WTC11 (cell line): ENCODE measurements around the gene CGRRF1. TPM values are rescaled to one million over a fixed set of nuclear protein-coding genes. Genes with fewer than 3 reads are reported as not detected.

Experiments used
- ATAC-seq: fragments of 200-7000 bp; cut with Tn5 transposase; 2 replicates; pipeline ENCODE4 v1.10.0; 2021; ENCODE audit warnings: mild to moderate bottlenecking, moderate library complexity
- CTCF ChIA-PET: fragments of 300-600 bp; sonication (Branson Sonifier 250); formaldehyde crosslinking; loops from one replicate; lab custom pipeline; 2021; ENCODE audit warnings: antibody characterized with exemption; lab: Charles Lee
- POLR2A ChIA-PET: fragments of 350-600 bp; sonication (Branson Sonifier 250); formaldehyde crosslinking; loops from one replicate; lab custom pipeline; 2021; ENCODE audit warnings: antibody characterized with exemption; lab: Charles Lee
- DNase-seq: peaks from one replicate; pipeline ENCODE4 v3.0.0; 2021; ENCODE audit warnings: low spot score
- H3K27ac Mint-ChIP-seq: 2 replicates; pipeline ENCODE4 v1.8.0; 2021; ENCODE audit warnings: mixed read lengths
- H3K27me3 Mint-ChIP-seq: 2 replicates; pipeline ENCODE4 v1.8.0; 2021; ENCODE audit warnings: low read depth, mild to moderate bottlenecking, moderate library complexity, mixed read lengths
- H3K36me3 Mint-ChIP-seq: 2 replicates; pipeline ENCODE4 v1.8.0; 2021; ENCODE audit warnings: mixed read lengths
- H3K4me1 Mint-ChIP-seq: 2 replicates; pipeline ENCODE4 v1.8.0; 2022; ENCODE audit warnings: mixed read lengths
- H3K4me3 Mint-ChIP-seq: 2 replicates; pipeline ENCODE4 v1.8.0; 2021; ENCODE audit warnings: mild to moderate bottlenecking, moderate library complexity, mixed read lengths
- H3K9me3 Mint-ChIP-seq: 2 replicates; pipeline ENCODE4 v1.8.0; 2021; ENCODE audit warnings: mixed read lengths
- EMX1 ChIP-seq: fragments of 250-450 bp; sonication (Bioruptor Pico); IDR thresholded peaks from 2 replicates; pipeline ENCODE4 v1.8.0; 2021; ENCODE audit warnings: mild to moderate bottlenecking
- IRF2 ChIP-seq: sonication (generic); formaldehyde crosslinking; IDR thresholded peaks from 2 replicates; pipeline ENCODE4 v1.8.0; 2022; ENCODE audit warnings: low read depth, missing genetic modification reagents, borderline replicate concordance
- JAZF1 ChIP-seq: fragments of 250-450 bp; sonication (Bioruptor Pico); IDR thresholded peaks from 2 replicates; pipeline ENCODE4 v1.9.0; 2021; ENCODE audit warnings: moderate library complexity, mild to moderate bottlenecking, inconsistent platforms
- MYBL2 ChIP-seq: sonication (generic); formaldehyde crosslinking; IDR thresholded peaks from 2 replicates; pipeline ENCODE4 v1.8.1; 2023; ENCODE audit warnings: mild to moderate bottlenecking, moderate library complexity, missing genetic modification reagents
- NFATC4 ChIP-seq: fragments of 250-450 bp; sonication (Bioruptor Pico); IDR thresholded peaks from 2 replicates; pipeline ENCODE4 v1.9.0; 2021; ENCODE audit warnings: mild to moderate bottlenecking
- NR2C2 ChIP-seq: sonication (generic); formaldehyde crosslinking; IDR thresholded peaks from 2 replicates; pipeline ENCODE4 v1.8.0; 2022; ENCODE audit warnings: mild to moderate bottlenecking, missing genetic modification reagents
- SOX15 ChIP-seq: fragments of 250-450 bp; sonication (Bioruptor Pico); IDR thresholded peaks from 2 replicates; pipeline ENCODE4 v1.9.0; 2021; ENCODE audit warnings: mild to moderate bottlenecking
- TEAD4 ChIP-seq: sonication (generic); formaldehyde crosslinking; IDR thresholded peaks from 2 replicates; pipeline ENCODE4 v1.8.0; 2022; ENCODE audit warnings: mild to moderate bottlenecking, missing genetic modification reagents
- ZNF396 ChIP-seq: fragments of 250-450 bp; sonication (Bioruptor Pico); IDR thresholded peaks from 2 replicates; pipeline ENCODE4 v1.8.0; 2021; ENCODE audit warnings: mild to moderate bottlenecking, moderate library complexity, borderline replicate concordance
- total RNA-seq: library from RNA; stranded (reverse); gene quantifications from 3 replicates; pipeline ENCODE4 v1.2.3, GENCODE V29; 2021
- TF ChIP-seq, protein P1 (sequence below): fragments of 250-450 bp; sonication (Bioruptor Pico); IDR thresholded peaks from 2 replicates; pipeline ENCODE4 v1.9.0; 2021; ENCODE audit warnings: mild to moderate bottlenecking, borderline replicate concordance
- TF ChIP-seq, protein P2 (sequence below): fragments of 200-600 bp; IDR thresholded peaks from 2 replicates; pipeline ENCODE4 v1.8.0; 2022; ENCODE audit warnings: antibody characterized with exemption
- TF ChIP-seq, protein P3 (sequence below): sonication (generic); formaldehyde crosslinking; IDR thresholded peaks from 2 replicates; pipeline ENCODE4 v1.8.0; 2022; ENCODE audit warnings: mild to moderate bottlenecking, missing genetic modification reagents
- TF ChIP-seq, protein P4 (sequence below): sonication (generic); formaldehyde crosslinking; IDR thresholded peaks from 2 replicates; pipeline ENCODE4 v1.8.1; 2023; ENCODE audit warnings: mild to moderate bottlenecking, missing genetic modification reagents
- TF ChIP-seq, protein P5 (sequence below): sonication (generic); formaldehyde crosslinking; IDR thresholded peaks from 2 replicates; pipeline ENCODE4 v1.8.1; 2023; ENCODE audit warnings: mild to moderate bottlenecking, missing genetic modification reagents, borderline replicate concordance
- TF ChIP-seq, protein P6 (sequence below): sonication (generic); formaldehyde crosslinking; IDR thresholded peaks from 2 replicates; pipeline ENCODE4 v1.8.0; 2022; ENCODE audit warnings: mild to moderate bottlenecking, missing genetic modification reagents
- TF ChIP-seq, protein P7 (sequence below): sonication (generic); formaldehyde crosslinking; IDR thresholded peaks from 2 replicates; pipeline ENCODE4 v1.8.1; 2023; ENCODE audit warnings: mild to moderate bottlenecking, moderate library complexity, missing genetic modification reagents
- TF ChIP-seq, protein P8 (sequence below): fragments of 250-450 bp; sonication (Bioruptor Pico); IDR thresholded peaks from 2 replicates; pipeline ENCODE4 v2.1.2; 2022; ENCODE audit warnings: mild to moderate bottlenecking, moderate library complexity
- TF ChIP-seq, protein P9 (sequence below): sonication (generic); formaldehyde crosslinking; IDR thresholded peaks from 2 replicates; pipeline ENCODE4 v1.8.1; 2022; ENCODE audit warnings: missing genetic modification reagents, borderline replicate concordance

The CGRRF1 gene
- total RNA-seq, 1 experiment from 2014 or later = 15.1 TPM

DNA sequence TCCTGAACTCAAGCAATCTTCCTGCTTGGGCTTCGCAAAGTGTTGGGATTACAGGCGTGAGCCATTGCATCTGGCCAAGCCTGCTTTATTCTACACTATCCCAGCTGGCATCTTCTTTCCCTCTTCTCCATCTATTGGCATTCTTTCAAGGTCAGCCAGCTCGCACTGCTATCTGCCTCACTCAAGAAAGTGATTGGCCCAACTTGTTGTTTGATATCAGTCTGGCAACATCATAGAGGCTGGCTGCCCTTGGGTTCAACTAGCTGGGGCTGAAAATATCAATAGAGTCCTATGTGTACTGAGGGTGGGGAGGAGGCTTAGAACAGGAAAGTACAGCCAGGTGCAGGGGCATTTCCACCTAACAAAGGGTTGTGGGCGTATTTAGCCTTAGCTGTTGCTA lies 38.1 kb upstream of the CGRRF1 start (continued):
- TF ChIP-seq, protein P1, sequence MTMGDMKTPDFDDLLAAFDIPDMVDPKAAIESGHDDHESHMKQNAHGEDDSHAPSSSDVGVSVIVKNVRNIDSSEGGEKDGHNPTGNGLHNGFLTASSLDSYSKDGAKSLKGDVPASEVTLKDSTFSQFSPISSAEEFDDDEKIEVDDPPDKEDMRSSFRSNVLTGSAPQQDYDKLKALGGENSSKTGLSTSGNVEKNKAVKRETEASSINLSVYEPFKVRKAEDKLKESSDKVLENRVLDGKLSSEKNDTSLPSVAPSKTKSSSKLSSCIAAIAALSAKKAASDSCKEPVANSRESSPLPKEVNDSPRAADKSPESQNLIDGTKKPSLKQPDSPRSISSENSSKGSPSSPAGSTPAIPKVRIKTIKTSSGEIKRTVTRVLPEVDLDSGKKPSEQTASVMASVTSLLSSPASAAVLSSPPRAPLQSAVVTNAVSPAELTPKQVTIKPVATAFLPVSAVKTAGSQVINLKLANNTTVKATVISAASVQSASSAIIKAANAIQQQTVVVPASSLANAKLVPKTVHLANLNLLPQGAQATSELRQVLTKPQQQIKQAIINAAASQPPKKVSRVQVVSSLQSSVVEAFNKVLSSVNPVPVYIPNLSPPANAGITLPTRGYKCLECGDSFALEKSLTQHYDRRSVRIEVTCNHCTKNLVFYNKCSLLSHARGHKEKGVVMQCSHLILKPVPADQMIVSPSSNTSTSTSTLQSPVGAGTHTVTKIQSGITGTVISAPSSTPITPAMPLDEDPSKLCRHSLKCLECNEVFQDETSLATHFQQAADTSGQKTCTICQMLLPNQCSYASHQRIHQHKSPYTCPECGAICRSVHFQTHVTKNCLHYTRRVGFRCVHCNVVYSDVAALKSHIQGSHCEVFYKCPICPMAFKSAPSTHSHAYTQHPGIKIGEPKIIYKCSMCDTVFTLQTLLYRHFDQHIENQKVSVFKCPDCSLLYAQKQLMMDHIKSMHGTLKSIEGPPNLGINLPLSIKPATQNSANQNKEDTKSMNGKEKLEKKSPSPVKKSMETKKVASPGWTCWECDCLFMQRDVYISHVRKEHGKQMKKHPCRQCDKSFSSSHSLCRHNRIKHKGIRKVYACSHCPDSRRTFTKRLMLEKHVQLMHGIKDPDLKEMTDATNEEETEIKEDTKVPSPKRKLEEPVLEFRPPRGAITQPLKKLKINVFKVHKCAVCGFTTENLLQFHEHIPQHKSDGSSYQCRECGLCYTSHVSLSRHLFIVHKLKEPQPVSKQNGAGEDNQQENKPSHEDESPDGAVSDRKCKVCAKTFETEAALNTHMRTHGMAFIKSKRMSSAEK (CRISPR knock-in tag) = no peak
- TF ChIP-seq, protein P2, sequence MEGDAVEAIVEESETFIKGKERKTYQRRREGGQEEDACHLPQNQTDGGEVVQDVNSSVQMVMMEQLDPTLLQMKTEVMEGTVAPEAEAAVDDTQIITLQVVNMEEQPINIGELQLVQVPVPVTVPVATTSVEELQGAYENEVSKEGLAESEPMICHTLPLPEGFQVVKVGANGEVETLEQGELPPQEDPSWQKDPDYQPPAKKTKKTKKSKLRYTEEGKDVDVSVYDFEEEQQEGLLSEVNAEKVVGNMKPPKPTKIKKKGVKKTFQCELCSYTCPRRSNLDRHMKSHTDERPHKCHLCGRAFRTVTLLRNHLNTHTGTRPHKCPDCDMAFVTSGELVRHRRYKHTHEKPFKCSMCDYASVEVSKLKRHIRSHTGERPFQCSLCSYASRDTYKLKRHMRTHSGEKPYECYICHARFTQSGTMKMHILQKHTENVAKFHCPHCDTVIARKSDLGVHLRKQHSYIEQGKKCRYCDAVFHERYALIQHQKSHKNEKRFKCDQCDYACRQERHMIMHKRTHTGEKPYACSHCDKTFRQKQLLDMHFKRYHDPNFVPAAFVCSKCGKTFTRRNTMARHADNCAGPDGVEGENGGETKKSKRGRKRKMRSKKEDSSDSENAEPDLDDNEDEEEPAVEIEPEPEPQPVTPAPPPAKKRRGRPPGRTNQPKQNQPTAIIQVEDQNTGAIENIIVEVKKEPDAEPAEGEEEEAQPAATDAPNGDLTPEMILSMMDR = no peak
- TF ChIP-seq, protein P3, sequence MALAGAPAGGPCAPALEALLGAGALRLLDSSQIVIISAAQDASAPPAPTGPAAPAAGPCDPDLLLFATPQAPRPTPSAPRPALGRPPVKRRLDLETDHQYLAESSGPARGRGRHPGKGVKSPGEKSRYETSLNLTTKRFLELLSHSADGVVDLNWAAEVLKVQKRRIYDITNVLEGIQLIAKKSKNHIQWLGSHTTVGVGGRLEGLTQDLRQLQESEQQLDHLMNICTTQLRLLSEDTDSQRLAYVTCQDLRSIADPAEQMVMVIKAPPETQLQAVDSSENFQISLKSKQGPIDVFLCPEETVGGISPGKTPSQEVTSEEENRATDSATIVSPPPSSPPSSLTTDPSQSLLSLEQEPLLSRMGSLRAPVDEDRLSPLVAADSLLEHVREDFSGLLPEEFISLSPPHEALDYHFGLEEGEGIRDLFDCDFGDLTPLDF (CRISPR knock-in tag) = no peak
- TF ChIP-seq IRF2 (CRISPR knock-in tag) = no peak

DNA sequence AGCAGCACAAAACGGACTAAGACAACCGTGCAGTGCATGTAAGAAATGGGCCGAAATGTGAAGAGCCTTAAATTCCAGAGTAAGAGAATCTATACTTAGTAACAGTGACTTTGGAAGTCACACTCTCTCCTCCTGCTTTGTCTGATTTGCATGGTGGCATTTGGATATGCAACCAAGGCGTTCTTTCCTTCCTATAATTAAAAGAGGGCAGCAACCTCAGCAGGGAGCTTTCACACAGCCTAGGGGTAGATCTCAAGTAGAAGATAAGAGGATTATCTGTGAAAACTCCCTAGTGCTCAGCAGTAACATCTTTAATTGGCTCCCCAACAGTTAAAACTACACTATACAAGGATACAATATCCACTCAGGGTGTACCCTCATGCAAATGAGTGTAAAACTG lies 37.4 kb upstream of the CGRRF1 start:
- DNase-seq (no peak), ATAC-seq (peak; percentile 58)
- H3K4me1 Mint-ChIP-seq = peaks cover 16% of the 10 kb centered on the region
- no peak overlapping the region for H3K27ac Mint-ChIP-seq
- peaks cover 20% of the 10 kb centered on the region for H3K36me3 Mint-ChIP-seq
- no peak overlapping the region for H3K4me3 Mint-ChIP-seq
- H3K9me3 Mint-ChIP-seq = peaks cover 9% of the 10 kb centered on the region
- peaks cover 5% of the 10 kb centered on the region for H3K27me3 Mint-ChIP-seq
- CTCF ChIA-PET = interaction anchor here (1.1 kb wide), 1 partner anchor 21 kb away, joined by 6 read pairs; no protein-coding TSS in a partner anchor
- POLR2A ChIA-PET = interaction anchor here (1.0 kb wide), 1 partner anchor 16 kb away, joined by 3 read pairs; no protein-coding TSS in a partner anchor
- TF ChIP-seq SOX15 (CRISPR knock-in tag) (no peak), EMX1 (CRISPR knock-in tag) (no peak), MYBL2 (CRISPR knock-in tag) (no peak), ZNF396 (no peak), NFATC4 (no peak), TEAD4 (no peak), NR2C2 (CRISPR knock-in tag) (no peak), JAZF1 (CRISPR knock-in tag) (no peak)
- TF ChIP-seq, protein P4, sequence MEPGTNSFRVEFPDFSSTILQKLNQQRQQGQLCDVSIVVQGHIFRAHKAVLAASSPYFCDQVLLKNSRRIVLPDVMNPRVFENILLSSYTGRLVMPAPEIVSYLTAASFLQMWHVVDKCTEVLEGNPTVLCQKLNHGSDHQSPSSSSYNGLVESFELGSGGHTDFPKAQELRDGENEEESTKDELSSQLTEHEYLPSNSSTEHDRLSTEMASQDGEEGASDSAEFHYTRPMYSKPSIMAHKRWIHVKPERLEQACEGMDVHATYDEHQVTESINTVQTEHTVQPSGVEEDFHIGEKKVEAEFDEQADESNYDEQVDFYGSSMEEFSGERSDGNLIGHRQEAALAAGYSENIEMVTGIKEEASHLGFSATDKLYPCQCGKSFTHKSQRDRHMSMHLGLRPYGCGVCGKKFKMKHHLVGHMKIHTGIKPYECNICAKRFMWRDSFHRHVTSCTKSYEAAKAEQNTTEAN (CRISPR knock-in tag) = no peak
- TF ChIP-seq, protein P5, sequence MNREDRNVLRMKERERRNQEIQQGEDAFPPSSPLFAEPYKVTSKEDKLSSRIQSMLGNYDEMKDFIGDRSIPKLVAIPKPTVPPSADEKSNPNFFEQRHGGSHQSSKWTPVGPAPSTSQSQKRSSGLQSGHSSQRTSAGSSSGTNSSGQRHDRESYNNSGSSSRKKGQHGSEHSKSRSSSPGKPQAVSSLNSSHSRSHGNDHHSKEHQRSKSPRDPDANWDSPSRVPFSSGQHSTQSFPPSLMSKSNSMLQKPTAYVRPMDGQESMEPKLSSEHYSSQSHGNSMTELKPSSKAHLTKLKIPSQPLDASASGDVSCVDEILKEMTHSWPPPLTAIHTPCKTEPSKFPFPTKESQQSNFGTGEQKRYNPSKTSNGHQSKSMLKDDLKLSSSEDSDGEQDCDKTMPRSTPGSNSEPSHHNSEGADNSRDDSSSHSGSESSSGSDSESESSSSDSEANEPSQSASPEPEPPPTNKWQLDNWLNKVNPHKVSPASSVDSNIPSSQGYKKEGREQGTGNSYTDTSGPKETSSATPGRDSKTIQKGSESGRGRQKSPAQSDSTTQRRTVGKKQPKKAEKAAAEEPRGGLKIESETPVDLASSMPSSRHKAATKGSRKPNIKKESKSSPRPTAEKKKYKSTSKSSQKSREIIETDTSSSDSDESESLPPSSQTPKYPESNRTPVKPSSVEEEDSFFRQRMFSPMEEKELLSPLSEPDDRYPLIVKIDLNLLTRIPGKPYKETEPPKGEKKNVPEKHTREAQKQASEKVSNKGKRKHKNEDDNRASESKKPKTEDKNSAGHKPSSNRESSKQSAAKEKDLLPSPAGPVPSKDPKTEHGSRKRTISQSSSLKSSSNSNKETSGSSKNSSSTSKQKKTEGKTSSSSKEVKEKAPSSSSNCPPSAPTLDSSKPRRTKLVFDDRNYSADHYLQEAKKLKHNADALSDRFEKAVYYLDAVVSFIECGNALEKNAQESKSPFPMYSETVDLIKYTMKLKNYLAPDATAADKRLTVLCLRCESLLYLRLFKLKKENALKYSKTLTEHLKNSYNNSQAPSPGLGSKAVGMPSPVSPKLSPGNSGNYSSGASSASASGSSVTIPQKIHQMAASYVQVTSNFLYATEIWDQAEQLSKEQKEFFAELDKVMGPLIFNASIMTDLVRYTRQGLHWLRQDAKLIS (CRISPR knock-in tag) = no peak
- TF ChIP-seq, protein P6, sequence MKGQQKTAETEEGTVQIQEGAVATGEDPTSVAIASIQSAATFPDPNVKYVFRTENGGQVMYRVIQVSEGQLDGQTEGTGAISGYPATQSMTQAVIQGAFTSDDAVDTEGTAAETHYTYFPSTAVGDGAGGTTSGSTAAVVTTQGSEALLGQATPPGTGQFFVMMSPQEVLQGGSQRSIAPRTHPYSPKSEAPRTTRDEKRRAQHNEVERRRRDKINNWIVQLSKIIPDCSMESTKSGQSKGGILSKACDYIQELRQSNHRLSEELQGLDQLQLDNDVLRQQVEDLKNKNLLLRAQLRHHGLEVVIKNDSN (CRISPR knock-in tag) = no peak
- TF ChIP-seq, protein P7, sequence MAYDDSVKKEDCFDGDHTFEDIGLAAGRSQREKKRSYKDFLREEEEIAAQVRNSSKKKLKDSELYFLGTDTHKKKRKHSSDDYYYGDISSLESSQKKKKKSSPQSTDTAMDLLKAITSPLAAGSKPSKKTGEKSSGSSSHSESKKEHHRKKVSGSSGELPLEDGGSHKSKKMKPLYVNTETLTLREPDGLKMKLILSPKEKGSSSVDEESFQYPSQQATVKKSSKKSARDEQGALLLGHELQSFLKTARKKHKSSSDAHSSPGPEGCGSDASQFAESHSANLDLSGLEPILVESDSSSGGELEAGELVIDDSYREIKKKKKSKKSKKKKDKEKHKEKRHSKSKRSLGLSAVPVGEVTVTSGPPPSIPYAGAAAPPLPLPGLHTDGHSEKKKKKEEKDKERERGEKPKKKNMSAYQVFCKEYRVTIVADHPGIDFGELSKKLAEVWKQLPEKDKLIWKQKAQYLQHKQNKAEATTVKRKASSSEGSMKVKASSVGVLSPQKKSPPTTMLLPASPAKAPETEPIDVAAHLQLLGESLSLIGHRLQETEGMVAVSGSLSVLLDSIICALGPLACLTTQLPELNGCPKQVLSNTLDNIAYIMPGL = no peak
- TF ChIP-seq, protein P8, sequence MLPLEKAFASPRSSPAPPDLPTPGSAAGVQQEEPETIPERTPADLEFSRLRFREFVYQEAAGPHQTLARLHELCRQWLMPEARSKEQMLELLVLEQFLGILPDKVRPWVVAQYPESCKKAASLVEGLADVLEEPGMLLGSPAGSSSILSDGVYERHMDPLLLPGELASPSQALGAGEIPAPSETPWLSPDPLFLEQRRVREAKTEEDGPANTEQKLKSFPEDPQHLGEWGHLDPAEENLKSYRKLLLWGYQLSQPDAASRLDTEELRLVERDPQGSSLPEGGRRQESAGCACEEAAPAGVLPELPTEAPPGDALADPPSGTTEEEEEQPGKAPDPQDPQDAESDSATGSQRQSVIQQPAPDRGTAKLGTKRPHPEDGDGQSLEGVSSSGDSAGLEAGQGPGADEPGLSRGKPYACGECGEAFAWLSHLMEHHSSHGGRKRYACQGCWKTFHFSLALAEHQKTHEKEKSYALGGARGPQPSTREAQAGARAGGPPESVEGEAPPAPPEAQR (CRISPR knock-in tag) = no peak
- TF ChIP-seq, protein P9, sequence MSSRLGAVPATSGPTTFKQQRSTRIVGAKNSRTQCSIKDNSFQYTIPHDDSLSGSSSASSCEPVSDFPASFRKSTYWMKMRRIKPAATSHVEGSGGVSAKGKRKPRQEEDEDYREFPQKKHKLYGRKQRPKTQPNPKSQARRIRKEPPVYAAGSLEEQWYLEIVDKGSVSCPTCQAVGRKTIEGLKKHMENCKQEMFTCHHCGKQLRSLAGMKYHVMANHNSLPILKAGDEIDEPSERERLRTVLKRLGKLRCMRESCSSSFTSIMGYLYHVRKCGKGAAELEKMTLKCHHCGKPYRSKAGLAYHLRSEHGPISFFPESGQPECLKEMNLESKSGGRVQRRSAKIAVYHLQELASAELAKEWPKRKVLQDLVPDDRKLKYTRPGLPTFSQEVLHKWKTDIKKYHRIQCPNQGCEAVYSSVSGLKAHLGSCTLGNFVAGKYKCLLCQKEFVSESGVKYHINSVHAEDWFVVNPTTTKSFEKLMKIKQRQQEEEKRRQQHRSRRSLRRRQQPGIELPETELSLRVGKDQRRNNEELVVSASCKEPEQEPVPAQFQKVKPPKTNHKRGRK (CRISPR knock-in tag) = no peak
